HG03108 (cell line): ENCODE data around the gene HMCES.

ENCODE experiments used
- ATAC-seq: cut with Tn5 transposase; IDR thresholded peaks from one replicate; pipeline ENCODE4 v1.9.1; 2021; ENCODE audit warnings: moderate library complexity; ENCODE audit not compliant: unreplicated experiment

The HMCES gene

DNA sequence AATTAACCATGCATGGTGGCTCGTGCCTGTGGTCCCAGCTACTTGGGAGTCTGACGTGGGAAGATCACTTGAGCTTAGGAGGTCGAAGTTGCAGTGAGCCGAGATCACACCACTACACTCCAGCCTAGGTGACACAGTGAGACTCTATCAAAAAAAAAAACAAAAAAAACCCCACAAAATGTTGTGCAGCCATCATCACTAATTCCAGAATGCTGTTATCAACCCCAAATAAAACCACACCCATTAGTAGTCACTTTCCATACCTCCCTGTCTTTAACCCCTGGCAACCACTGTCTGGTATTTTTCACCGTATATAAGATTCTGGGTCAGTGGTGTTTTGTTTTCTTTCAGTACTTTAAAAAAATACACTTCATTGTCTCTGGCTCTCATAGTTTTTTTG lies 16.6 kb downstream of the HMCES start:
- ATAC-seq, result no peak

GRCh38 chr3:129304146-129304961 lies 25.7 kb downstream of the HMCES start:
- no peak for ATAC-seq

DNA sequence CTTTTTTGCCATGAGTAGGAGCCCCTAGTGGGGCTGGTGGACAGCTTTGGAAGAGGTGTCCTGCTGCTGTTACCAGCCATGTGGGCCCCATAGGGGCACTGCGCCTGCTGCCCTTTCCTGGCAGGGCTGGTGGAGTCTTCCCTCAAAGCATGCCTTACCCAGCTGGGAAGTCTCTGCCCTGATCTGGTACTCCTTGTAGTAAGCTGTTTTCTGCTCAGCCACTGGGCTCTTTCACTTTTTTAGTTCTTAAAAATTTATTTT lies 26.2 kb downstream of the HMCES start:
- ATAC-seq, result no peak

DNA sequence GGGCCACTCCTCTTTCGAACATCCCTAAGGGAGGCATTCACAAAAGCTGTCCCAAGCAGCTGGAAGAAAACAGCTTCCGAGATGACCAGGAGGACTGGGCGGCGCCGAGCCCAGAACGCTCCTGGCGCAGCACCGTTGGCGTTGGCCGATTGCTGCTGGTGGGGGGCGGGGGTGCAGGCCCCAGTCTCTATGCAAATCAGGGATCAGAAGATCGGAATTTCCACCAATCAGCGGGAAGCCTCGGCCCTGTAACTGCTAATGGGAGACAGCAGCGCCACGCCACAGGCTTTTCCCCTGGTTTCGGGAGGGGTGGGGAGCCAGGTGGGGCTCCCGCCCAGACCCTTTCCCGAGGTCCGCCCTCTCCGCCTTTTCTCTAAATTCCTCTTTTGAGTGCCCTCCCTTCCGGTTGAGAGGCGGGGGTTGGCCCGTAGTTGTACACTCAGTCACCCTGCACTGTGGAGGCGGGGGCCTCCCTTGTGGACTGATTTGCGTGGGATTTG lies 27.0 kb downstream of the HMCES start:
- peak; percentile 34 for ATAC-seq

DNA sequence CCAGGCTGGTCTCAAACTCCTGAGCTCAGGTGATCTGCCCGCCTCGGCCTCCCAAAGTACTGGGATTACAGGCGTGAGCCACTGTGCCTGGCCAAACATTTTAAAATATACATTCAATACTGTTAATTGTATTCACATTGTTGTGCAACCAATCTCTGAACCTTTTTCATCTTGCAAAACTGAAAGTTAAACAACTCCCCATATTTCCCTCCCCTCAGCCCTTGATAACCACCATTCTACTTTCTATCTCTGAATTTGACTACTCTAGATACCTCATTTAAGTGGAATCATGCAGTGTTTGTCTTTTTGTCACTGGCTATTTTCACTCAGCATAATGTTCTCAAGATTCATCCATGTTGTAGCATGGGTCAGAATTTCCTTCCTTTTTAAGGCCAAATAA lies 30.0 kb downstream of the HMCES start:
- no peak for ATAC-seq

DNA sequence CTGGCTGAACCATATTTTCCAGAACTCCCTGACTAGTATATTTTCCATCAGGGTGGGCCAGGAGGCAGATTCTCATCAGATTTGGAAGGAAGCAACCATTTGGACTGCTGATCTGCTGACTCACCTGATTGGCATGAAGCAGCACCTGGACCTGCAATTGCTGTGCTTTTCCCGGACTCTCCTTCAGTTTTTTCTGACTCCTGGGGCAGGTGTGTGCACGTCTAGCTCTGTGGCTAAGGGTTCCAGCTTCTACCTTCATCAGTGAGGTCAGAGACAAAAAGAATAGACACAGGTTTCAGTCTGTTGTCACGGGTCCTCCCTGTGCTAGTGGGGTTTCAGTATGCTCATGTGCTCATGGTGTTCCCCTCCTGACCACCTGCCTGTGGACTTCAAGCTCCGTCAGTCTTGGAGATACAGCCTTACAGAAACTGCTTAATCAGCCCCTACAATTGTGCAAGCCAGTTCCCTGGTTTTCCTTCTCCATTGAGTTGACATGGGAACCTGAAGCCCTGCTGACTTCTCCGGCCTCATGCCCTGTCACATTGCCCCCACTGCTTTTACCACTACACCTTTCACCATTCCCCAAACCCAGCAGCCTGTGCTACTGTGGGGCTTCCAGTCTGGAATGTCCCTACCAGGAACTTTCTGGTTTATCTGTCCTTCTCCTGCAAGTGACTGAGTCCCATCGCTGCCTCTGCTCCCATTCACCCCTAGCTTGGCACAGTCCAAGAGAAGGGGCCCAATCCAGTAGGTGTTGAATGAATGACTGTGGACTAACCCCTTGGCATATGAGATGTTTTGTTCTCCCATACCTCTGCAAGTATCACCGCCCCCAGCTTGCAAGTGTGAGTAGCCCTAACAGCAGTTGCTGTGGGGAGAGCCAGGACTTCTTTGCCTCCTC lies 31.7 kb downstream of the HMCES start:
- peak; percentile 31 for ATAC-seq

- ATAC-seq, result no peak
Observed at GRCh38 chr3:129311054-129311902, 32.6 kb downstream of the HMCES start.

DNA sequence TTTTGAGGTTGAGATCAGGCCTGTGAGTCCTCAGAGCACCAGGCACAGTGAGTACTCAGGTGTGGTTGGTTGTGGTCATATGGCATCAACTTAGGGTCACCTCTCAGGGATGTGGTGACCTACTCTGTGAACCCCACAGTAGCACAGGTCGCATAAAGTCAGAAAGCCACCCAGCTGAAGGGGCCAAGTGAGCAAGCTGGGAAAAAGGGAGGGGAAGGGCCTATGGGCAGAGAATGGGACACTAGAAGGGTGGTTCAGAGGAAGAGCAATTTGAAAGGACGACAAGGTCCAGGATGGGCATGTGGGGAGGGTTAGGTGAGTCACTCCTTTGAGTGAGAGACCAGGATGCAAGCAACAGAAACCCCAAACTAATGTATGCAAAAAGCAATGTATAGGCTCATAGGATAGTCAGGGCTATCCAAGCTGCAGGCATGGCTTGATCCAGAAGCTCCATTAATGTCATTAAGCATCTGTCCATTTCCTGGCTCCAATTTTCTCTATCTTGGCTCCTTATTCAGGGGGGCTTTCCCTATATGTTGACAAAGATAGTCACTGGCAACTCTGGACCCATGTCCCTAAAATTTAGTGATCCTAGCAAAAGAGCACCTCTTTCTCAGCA lies 33.5 kb downstream of the HMCES start:
- ATAC-seq, result no peak

- ATAC-seq, result no peak
Observed at GRCh38 chr3:129312671-129313414, 34.2 kb downstream of the HMCES start.

DNA sequence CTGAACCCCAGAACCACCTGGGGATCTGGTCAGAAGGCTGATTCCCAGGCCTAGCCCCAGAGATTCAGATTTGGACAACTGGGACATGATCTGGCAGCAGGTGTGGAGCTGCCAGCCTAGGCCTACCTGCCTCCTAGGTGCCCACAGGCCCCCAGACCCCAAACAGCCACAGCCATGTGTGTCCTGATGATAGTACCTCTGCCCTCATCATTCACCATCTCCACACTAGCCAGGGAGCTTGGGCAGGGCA lies 34.7 kb downstream of the HMCES start:
- ATAC-seq, result no peak

DNA sequence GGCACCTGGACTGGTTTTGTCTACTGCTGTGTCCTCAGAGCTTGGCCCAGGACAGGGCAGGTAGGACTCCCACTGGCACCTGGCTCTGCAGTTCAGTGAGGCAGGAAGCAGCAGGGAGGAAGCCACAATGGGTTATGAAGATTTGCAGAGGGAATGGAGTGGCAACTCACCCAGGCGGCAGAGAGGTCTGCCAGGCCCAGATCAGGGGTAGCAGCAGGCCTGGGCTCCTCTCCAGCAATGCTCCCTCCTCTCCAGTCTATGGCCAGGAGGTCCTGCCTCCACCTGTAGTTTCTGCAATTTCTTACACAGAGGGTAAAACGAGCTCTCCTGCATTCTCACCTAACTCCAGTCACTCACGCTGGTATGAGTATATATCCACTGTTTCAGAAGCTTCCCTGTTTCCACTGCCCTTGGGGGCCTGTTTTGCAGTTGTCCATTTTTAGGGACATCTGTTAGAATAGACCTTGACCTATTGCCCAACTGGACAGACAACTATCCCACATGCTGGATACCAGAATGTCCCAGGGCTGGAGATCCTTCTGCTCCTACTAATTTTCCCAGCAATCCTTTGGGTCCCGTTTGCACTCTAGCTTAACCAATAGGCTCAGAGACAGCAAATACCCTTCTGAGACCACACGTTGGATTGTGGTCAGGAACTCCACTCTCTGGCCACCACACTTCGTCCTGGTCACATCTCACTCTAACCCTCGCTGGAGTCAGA lies 35.2 kb downstream of the HMCES start:
- no peak for ATAC-seq

- ATAC-seq, result peak; percentile 29
Observed at GRCh38 chr3:129314386-129315222, 35.9 kb downstream of the HMCES start.

GRCh38 chr3:129315223-129315997 lies 36.7 kb downstream of the HMCES start:
- peak; percentile 0 for ATAC-seq

- no peak for ATAC-seq
Observed at GRCh38 chr3:129315998-129316247, 37.3 kb downstream of the HMCES start.

GRCh38 chr3:129316248-129317013 lies 37.8 kb downstream of the HMCES start:
- peak; percentile 29 for ATAC-seq

- no peak for ATAC-seq
Observed at GRCh38 chr3:129317014-129317771, 38.5 kb downstream of the HMCES start.

DNA sequence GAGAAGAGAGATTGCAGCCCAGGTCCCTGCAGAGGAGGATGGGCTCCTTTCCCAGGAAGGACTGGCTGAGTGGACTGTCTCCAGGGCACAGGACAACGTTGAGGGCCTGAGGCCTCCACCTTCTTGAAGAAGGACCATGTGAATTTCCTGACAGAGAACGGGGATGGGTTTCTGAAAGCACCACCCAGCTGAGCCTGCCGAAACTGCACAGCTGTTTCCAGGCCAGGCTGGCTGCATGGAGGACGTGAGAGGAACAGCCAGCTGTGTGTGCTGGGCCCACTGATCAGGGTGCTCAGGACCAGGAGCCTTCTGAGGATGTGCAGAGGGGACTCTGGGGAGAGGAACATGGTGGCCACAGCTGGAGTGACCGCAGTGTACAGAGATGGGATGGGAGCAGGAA lies 39.2 kb downstream of the HMCES start:
- ATAC-seq, result no peak
